Smooth muscle cell (in vitro differentiated cells): Measurements from ENCODE around the gene MYCBP2. TPM values are rescaled to one million over a fixed set of nuclear protein-coding genes. Genes with fewer than 3 reads are reported as not detected.

ENCODE experiments used
- DNase-seq: peaks from one replicate; lab custom pipeline; 2025; ENCODE audit not compliant: unreplicated experiment; lab: John Stamatoyannopoulos, UW
- H2AFZ ChIP-seq: fragments of 200-600 bp; sonication (generic); 2 replicates; pipeline ENCODE4 v1.6.0; 2016; ENCODE audit warnings: antibody characterized with exemption, low read depth, mild to moderate bottlenecking
- H3F3A ChIP-seq: fragments of 200-600 bp; sonication (generic); 2 replicates; pipeline ENCODE4 v1.6.0; 2017; ENCODE audit warnings: antibody characterized with exemption, low read depth
- H3K27ac ChIP-seq: fragments of 200-600 bp; sonication (generic); 2 replicates; pipeline ENCODE4 v1.5.1; 2016; ENCODE audit warnings: low read depth, mild to moderate bottlenecking
- H3K27me3 ChIP-seq: fragments of 200-600 bp; sonication (generic); 2 replicates; pipeline ENCODE4 v1.6.1; 2016; ENCODE audit warnings: low read depth, mild to moderate bottlenecking
- H3K36me3 ChIP-seq: fragments of 200-600 bp; sonication (generic); 2 replicates; pipeline ENCODE4 v1.5.1; 2016; ENCODE audit warnings: low read depth
- H3K4me1 ChIP-seq: fragments of 200-600 bp; sonication (generic); 2 replicates; pipeline ENCODE4 v1.5.1; 2016; ENCODE audit warnings: low read depth
- H3K4me2 ChIP-seq: fragments of 200-600 bp; sonication (generic); 2 replicates; pipeline ENCODE4 v1.6.0; 2016; ENCODE audit warnings: mild to moderate bottlenecking
- H3K4me3 ChIP-seq: fragments of 200-600 bp; sonication (generic); 2 replicates; pipeline ENCODE4 v1.5.1; 2016; ENCODE audit warnings: mild to moderate bottlenecking
- H3K79me2 ChIP-seq: fragments of 200-600 bp; sonication (generic); 2 replicates; pipeline ENCODE4 v1.6.0; 2016; ENCODE audit warnings: low read depth, mild to moderate bottlenecking
- H3K9ac ChIP-seq: fragments of 200-600 bp; sonication (generic); 2 replicates; pipeline ENCODE4 v1.6.0; 2016; ENCODE audit warnings: low read depth
- H3K9me3 ChIP-seq: fragments of 200-600 bp; sonication (generic); replicated peaks from 2 replicates; pipeline ENCODE4 v1.5.1; 2016; ENCODE audit warnings: low read depth
- H4K20me1 ChIP-seq: fragments of 200-600 bp; sonication (generic); 2 replicates; pipeline ENCODE4 v1.6.0; 2016; ENCODE audit warnings: low read depth
- WGBS: methylation state at CpG from one replicate; pipeline ENCODE4 v1.1.7; 2016; ENCODE audit warnings: low lambda C conversion rate; 5-methylcytosine and 5-hydroxymethylcytosine counted together
- polyA plus RNA-seq: library from polyadenylated mRNA; unstranded; fragments of >200 nt; fragmentation: Nextera tagmentation; extraction: Ambion mirVana; gene quantifications from 2 replicates; pipeline ENCODE4 v1.2.1, GENCODE V29; 2016
- total RNA-seq: library from RNA; depleted of rRNA; stranded (reverse); fragments of >200 nt; gene quantifications from 2 replicates; pipeline ENCODE4 v1.2.3, GENCODE V29; 2014
- TF ChIP-seq, protein P1 (sequence below): fragments of 200-600 bp; sonication (generic); IDR thresholded peaks from 2 replicates; pipeline ENCODE4 v1.5.1; 2017; ENCODE audit warnings: borderline replicate concordance, mild to moderate bottlenecking, antibody characterized with exemption; ENCODE audit not compliant: insufficient read depth, poor library complexity, severe bottlenecking

The MYCBP2 gene
- total and polyA plus RNA-seq, 2 experiments from 2014 or later, result 20.1 to 61.0 TPM

DNA sequence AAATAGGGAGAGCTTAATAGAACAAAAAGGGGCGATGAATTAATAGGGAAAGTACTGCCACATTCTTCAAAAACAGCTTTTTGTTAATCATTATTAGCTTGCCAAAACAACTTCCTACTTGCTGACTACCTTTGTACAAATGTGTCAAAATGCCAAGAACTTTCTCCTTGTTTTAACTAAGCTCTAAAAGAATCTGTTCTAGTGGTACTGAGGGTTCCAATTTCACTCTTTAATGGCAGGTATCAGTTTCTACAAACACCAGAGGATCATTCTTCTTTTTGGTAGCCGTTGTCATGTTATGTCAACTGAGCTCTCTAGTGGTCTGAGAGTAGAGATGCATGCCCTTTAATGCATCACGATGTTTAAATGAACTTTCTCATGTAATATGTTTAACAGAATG lies 270.5 kb downstream of the MYCBP2 start:
- no peak overlapping the region for H3K9ac ChIP-seq
- H3F3A ChIP-seq, result no peaks in the 10 kb centered on the region
- no peak overlapping the region for H3K4me3 ChIP-seq
- no peak overlapping the region for H2AFZ ChIP-seq
- peaks cover 10% of the 10 kb centered on the region for H3K36me3 ChIP-seq
- no peak overlapping the region for H3K4me2 ChIP-seq
- no peak overlapping the region for H3K27ac ChIP-seq
- no peaks in the 10 kb centered on the region for H4K20me1 ChIP-seq
- 96% methylated on average over 3 of the region's 3 CpGs for WGBS
- TF ChIP-seq, protein P1, sequence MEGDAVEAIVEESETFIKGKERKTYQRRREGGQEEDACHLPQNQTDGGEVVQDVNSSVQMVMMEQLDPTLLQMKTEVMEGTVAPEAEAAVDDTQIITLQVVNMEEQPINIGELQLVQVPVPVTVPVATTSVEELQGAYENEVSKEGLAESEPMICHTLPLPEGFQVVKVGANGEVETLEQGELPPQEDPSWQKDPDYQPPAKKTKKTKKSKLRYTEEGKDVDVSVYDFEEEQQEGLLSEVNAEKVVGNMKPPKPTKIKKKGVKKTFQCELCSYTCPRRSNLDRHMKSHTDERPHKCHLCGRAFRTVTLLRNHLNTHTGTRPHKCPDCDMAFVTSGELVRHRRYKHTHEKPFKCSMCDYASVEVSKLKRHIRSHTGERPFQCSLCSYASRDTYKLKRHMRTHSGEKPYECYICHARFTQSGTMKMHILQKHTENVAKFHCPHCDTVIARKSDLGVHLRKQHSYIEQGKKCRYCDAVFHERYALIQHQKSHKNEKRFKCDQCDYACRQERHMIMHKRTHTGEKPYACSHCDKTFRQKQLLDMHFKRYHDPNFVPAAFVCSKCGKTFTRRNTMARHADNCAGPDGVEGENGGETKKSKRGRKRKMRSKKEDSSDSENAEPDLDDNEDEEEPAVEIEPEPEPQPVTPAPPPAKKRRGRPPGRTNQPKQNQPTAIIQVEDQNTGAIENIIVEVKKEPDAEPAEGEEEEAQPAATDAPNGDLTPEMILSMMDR, result no peak
- DNase-seq, result no peak
- no peaks in the 10 kb centered on the region for H3K79me2 ChIP-seq
- H3K9me3 ChIP-seq, result no peaks in the 10 kb centered on the region
- H3K4me1 ChIP-seq, result no peaks in the 10 kb centered on the region
- H3K27me3 ChIP-seq, result no peaks in the 10 kb centered on the region

DNA sequence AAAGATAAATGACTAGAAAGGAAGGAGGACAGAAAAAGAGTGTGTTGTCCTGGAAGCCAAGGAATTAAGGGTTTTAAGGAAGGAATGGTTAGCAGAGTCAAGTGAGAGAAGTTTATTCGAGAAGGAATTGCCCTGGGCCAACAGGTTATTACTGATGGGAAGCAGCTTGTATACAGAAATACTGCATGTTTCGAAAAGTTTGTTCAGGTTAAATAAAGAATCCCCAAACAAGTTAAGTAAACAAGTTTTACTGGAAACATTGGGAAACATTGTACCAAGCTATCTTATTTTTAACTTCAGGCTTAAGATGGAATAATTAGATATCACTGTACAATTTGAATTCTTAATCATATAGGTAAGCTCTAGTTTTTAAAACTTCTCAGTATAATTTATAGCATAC lies 271.7 kb downstream of the MYCBP2 start:
- H3K4me1 ChIP-seq, result no peaks in the 10 kb centered on the region
- no peak overlapping the region for H3K9ac ChIP-seq
- no peak overlapping the region for H3K4me3 ChIP-seq
- TF ChIP-seq, protein P1, result no peak
- no peak overlapping the region for H3K27ac ChIP-seq
- no peaks in the 10 kb centered on the region for H3K9me3 ChIP-seq
- H3K27me3 ChIP-seq, result no peaks in the 10 kb centered on the region
- no peak overlapping the region for H2AFZ ChIP-seq
- no peaks in the 10 kb centered on the region for H3K79me2 ChIP-seq
- no peaks in the 10 kb centered on the region for H4K20me1 ChIP-seq
- WGBS, result 93% methylated on average over 2 of the region's 2 CpGs
- no peak for DNase-seq
- H3K4me2 ChIP-seq, result no peak overlapping the region
- no peaks in the 10 kb centered on the region for H3F3A ChIP-seq
- peaks cover 10% of the 10 kb centered on the region for H3K36me3 ChIP-seq

DNA sequence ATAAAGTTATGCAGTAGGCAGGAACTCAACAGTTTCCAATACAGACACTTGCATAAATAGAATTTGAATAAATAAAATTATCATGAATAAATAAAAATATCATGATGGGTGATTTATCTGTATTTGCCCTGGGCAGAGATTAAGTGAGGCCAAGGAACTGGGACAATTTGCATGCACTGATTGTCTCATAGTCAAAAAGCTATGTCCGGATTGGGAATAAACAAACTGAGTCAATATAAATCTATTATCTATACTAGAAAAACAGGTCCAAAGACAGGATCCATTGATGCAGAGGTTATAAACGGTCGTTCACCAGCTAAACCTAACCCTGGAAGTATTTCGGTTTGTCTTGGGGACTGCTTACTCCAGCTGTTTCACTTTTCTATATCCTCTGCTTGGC lies 273.7 kb downstream of the MYCBP2 start:
- H2AFZ ChIP-seq, result no peak overlapping the region
- no peak overlapping the region for H3K4me2 ChIP-seq
- DNase-seq, result no peak
- no peak overlapping the region for H3K9ac ChIP-seq
- no peaks in the 10 kb centered on the region for H3K79me2 ChIP-seq
- H3K9me3 ChIP-seq, result no peaks in the 10 kb centered on the region
- H3K4me1 ChIP-seq, result peaks cover 12% of the 10 kb centered on the region
- no peaks in the 10 kb centered on the region for H4K20me1 ChIP-seq
- 98% methylated on average over 4 of the region's 4 CpGs for WGBS
- H3F3A ChIP-seq, result no peaks in the 10 kb centered on the region
- H3K27me3 ChIP-seq, result no peaks in the 10 kb centered on the region
- TF ChIP-seq, protein P1, result no peak
- peaks cover 12% of the 10 kb centered on the region for H3K36me3 ChIP-seq
- H3K4me3 ChIP-seq, result no peak overlapping the region
- H3K27ac ChIP-seq, result no peak overlapping the region

DNA sequence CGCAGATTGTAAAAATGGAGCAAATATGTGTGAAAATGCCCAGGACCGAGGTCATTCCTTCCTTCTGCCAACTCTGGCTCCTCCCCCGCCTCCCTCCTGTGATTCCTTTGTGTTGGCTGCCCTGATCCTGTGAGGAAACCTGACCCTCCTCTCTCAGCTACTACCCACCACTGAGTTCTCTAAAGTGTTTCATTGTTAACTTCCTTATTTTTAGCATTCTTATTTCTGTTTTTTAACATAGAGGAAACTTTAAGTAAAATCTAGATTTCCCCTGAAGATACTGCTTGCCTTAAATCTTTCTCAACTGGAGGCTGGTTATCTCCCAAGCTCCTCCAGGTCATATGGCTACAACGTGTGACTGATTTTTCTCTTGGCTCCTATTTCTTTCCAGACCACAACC lies 278.2 kb downstream of the MYCBP2 start:
- WGBS, result 78% methylated on average over 4 of the region's 4 CpGs
- Histone ChIP-seq H2AFZ (no peak overlapping the region), H3K27me3 (no peaks in the 10 kb centered on the region), H3K4me1 (peaks cover 19% of the 10 kb centered on the region), H3K9me3 (no peaks in the 10 kb centered on the region), H3K79me2 (no peaks in the 10 kb centered on the region), H3K9ac (no peak overlapping the region), H3K4me2 (no peak overlapping the region), H3K36me3 (peaks cover 8% of the 10 kb centered on the region), H4K20me1 (no peaks in the 10 kb centered on the region), H3F3A (peaks cover 1% of the 10 kb centered on the region), H3K27ac (no peak overlapping the region), H3K4me3 (no peak overlapping the region)
- no peak for DNase-seq
- TF ChIP-seq, protein P1, result no peak
